ENCODE data around the gene FCER1A. TPM values are rescaled to one million over a fixed set of nuclear protein-coding genes. Genes with fewer than 3 reads are reported as not detected.

Gene FCER1A
- total and polyA plus RNA-seq, 12 donors: 0.06 to 2.3 (median 1.3) TPM; not detected in 3

DNA sequence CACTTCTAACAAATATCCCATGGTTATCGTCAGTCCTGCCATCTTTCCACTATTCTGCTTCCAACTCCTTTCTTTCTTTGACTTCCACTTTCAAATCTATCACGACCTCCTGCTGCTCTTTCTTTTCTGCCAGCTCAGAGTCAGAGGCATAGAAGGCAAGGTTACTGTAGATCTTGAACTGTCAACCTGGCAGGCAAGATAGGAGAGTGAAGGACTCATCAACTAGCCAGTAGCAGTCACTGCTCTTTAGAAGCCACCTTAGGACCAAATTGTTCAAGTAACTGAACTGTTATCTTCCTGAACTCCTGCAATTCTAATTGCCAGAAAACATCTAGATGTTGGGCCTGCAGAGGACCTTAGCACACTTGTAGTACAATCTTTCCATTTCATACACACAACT is 13.1 kb upstream of the FCER1A start:
- WGBS, 2 donors: 51 to 52% methylated on average over 2 of the region's 2 CpGs
- no peaks in the 10 kb centered on the region for H3K36me3 ChIP-seq
- no peak for DNase-seq
- H3K27ac ChIP-seq: no peak overlapping the region
- intact Hi-C loops (cut with DNase I): no loop called here
- ATAC-seq: no peak
- H3K4me3 ChIP-seq: no peak overlapping the region
- H3K4me1 ChIP-seq: peaks cover 0 to 18% (median 0%) of the 10 kb centered on the region in 9 donors
- peaks cover 0 to 6% (median 0%) of the 10 kb centered on the region in 7 donors for H3K27me3 ChIP-seq
- TF ChIP-seq, protein P1, sequence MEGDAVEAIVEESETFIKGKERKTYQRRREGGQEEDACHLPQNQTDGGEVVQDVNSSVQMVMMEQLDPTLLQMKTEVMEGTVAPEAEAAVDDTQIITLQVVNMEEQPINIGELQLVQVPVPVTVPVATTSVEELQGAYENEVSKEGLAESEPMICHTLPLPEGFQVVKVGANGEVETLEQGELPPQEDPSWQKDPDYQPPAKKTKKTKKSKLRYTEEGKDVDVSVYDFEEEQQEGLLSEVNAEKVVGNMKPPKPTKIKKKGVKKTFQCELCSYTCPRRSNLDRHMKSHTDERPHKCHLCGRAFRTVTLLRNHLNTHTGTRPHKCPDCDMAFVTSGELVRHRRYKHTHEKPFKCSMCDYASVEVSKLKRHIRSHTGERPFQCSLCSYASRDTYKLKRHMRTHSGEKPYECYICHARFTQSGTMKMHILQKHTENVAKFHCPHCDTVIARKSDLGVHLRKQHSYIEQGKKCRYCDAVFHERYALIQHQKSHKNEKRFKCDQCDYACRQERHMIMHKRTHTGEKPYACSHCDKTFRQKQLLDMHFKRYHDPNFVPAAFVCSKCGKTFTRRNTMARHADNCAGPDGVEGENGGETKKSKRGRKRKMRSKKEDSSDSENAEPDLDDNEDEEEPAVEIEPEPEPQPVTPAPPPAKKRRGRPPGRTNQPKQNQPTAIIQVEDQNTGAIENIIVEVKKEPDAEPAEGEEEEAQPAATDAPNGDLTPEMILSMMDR (IDR thresholded peaks at IDR 0.05): no peak
- no peaks in the 10 kb centered on the region for H3K9me3 ChIP-seq

GRCh38 chr1:159291424-159291823 is 10.7 kb upstream of the FCER1A start:
- no peak for ATAC-seq
- no peak for DNase-seq
- no peaks in the 10 kb centered on the region for H3K36me3 ChIP-seq
- no peaks in the 10 kb centered on the region for H3K27me3 ChIP-seq
- H3K9me3 ChIP-seq: no peaks in the 10 kb centered on the region
- WGBS, 2 donors: 90 to 92% methylated on average over 1 of the region's 1 CpG
- intact Hi-C loops (cut with DNase I): no loop called here
- H3K4me1 ChIP-seq: peaks cover 0 to 18% (median 0%) of the 10 kb centered on the region in 9 donors
- H3K27ac ChIP-seq: no peak overlapping the region
- no peak overlapping the region for H3K4me3 ChIP-seq
- TF ChIP-seq, protein P1 (IDR thresholded peaks at IDR 0.05): no peak

- no peak for ATAC-seq
- no peak for DNase-seq
- Histone ChIP-seq H3K4me3 (no peak overlapping the region), H3K27ac (no peak overlapping the region), H3K4me1 (peaks cover 0 to 6% (median 0%) of the 10 kb centered on the region in 9 donors), H3K9me3 (no peaks in the 10 kb centered on the region), H3K27me3 (no peaks in the 10 kb centered on the region), H3K36me3 (no peaks in the 10 kb centered on the region)
- TF ChIP-seq, protein P1 (IDR thresholded peaks at IDR 0.05): no peak
- intact Hi-C loops (cut with DNase I): no loop called here
- 76 to 79% methylated on average over 9 of the region's 9 CpGs for WGBS, 2 donors
Measured at GRCh38 chr1:159296706-159297375, 5.3 kb upstream of the FCER1A start.

DNA sequence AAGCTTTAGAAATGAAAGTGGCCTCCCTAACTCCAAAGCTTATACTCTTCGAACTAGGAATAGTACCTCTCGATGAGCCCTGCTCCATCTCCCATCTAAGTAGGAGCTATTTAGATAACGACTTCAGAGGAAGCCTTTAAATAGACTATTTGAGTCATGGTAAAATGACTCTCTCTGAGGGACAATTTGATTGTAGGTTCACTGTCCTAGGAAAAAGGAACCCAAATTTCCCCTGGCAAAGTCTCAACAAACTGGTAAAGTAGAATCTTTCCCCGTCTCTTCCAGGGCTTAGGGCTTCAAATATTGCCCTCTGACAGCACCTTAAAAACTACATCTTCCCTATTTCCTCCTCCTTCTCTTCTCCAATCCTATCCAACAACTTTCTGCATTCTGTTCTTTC is 2.0 kb upstream of the FCER1A start:
- no peaks in the 10 kb centered on the region for H3K4me1 ChIP-seq
- WGBS, 2 donors: 46% methylated on average over 4 of the region's 4 CpGs
- H3K27ac ChIP-seq: no peak overlapping the region
- TF ChIP-seq, protein P1 (IDR thresholded peaks at IDR 0.05): no peak
- no peaks in the 10 kb centered on the region for H3K36me3 ChIP-seq
- no peaks in the 10 kb centered on the region for H3K9me3 ChIP-seq
- no peaks in the 10 kb centered on the region for H3K27me3 ChIP-seq
- no peak overlapping the region for H3K4me3 ChIP-seq
- DNase-seq: no peak
- intact Hi-C loops (cut with DNase I): no loop called here
- no peak for ATAC-seq
